Stimulated activated CD4-positive, alpha-beta T cell treated with anti-CD3 and anti-CD28 coated beads, TNF-alpha, amount 100 ng/mL, for 4 hours (primary cell): ENCODE measurements around the gene ABCC6.
"Not testable (repeated sequence)": the region's sequence is repeated elsewhere in the genome, so short reads cannot be mapped to it uniquely, and the experiment has no call there.

Experiments used
- DNase-seq, 3 experiments: peaks; one replicate each; pipeline ENCODE4 v3.0.0-alpha.2; 2020; ENCODE audit warnings: low read depth in 3 of 3

Gene ABCC6

GRCh38 chr16:16222850-16223661 lies at the start of gene ABCC6:
TSS of gene ABCC6 (minus strand) at chr16:16223494. CDS start at chr16:16223434, 60 bp downstream.
- not testable (repeated sequence) for DNase-seq

- not testable (repeated sequence) for DNase-seq
Observed at GRCh38 chr16:16272573-16273221, 49.4 kb upstream of the ABCC6 start.

GRCh38 chr16:16271658-16272057 lies 48.4 kb upstream of the ABCC6 start:
- not testable (repeated sequence) for DNase-seq

- DNase-seq: not testable (repeated sequence)
Observed at GRCh38 chr16:16268185-16268808, 45.0 kb upstream of the ABCC6 start.

- DNase-seq: not testable (repeated sequence)
Observed at GRCh38 chr16:16267708-16268107, 44.4 kb upstream of the ABCC6 start.

- not testable (repeated sequence) for DNase-seq
Observed at GRCh38 chr16:16265044-16265443, 41.8 kb upstream of the ABCC6 start.

GRCh38 chr16:16263947-16264346 lies 40.7 kb upstream of the ABCC6 start:
- DNase-seq: not testable (repeated sequence)

- not testable (repeated sequence) for DNase-seq
Observed at GRCh38 chr16:16262954-16263555, 39.8 kb upstream of the ABCC6 start.

- DNase-seq: not testable (repeated sequence)
Observed at GRCh38 chr16:16259971-16260370, 36.7 kb upstream of the ABCC6 start.

GRCh38 chr16:16258822-16259221 lies 35.5 kb upstream of the ABCC6 start:
- DNase-seq: not testable (repeated sequence)

- DNase-seq: not testable (repeated sequence)
Observed at GRCh38 chr16:16257301-16257923, 34.1 kb upstream of the ABCC6 start.

- not testable (repeated sequence) for DNase-seq
Observed at GRCh38 chr16:16252377-16252776, 29.1 kb upstream of the ABCC6 start.

- not testable (repeated sequence) for DNase-seq
Observed at GRCh38 chr16:16249621-16250330, 26.5 kb upstream of the ABCC6 start.

GRCh38 chr16:16247439-16247838 lies 24.1 kb upstream of the ABCC6 start:
- DNase-seq: not testable (repeated sequence)

- not testable (repeated sequence) for DNase-seq
Observed at GRCh38 chr16:16246578-16247262, 23.4 kb upstream of the ABCC6 start.

- not testable (repeated sequence) for DNase-seq
Observed at GRCh38 chr16:16243886-16244285, 20.6 kb upstream of the ABCC6 start.

GRCh38 chr16:16240667-16241066 lies 17.4 kb upstream of the ABCC6 start:
- not testable (repeated sequence) for DNase-seq

- not testable (repeated sequence) for DNase-seq
Observed at GRCh38 chr16:16237738-16238137, 14.4 kb upstream of the ABCC6 start.

GRCh38 chr16:16237071-16237470 lies 13.8 kb upstream of the ABCC6 start:
- DNase-seq: not testable (repeated sequence)

- DNase-seq: not testable (repeated sequence)
Observed at GRCh38 chr16:16232692-16233061, 9.4 kb upstream of the ABCC6 start.
